H1 (cell line): ENCODE data around the gene LRRC45. TPM values are rescaled to one million over a fixed set of nuclear protein-coding genes. Genes with fewer than 3 reads are reported as not detected.

Experiments used
- CTCF ChIA-PET: fragments of 300-600 bp; sonication (Branson Sonifier 250); formaldehyde crosslinking; loops from one replicate; lab custom pipeline; 2021; ENCODE audit not compliant: partially characterized antibody; lab: Charles Lee
- POLR2A ChIA-PET: fragments of 300-600 bp; sonication (Branson Sonifier 250); formaldehyde crosslinking; loops from one replicate; lab custom pipeline; 2021; ENCODE audit warnings: inconsistent platforms; ENCODE audit not compliant: partially characterized antibody; lab: Charles Lee
- DNase-seq, 2 experiments: peaks; one replicate each; pipeline versions ENCODE4 v3.0.0 to v3.0.0-alpha.2; 2010 to 2022; ENCODE audit warnings: low spot score in 2 of 2, low read depth in 1 of 2, mixed read lengths in 1 of 2
- FAIRE-seq: peaks from 2 replicates; lab custom pipeline; 2011; peaks lifted over from hg19 to GRCh38; lab: Jason Lieb, UNC
- H2AFZ ChIP-seq: 2 replicates; pipeline ENCODE4 v1.8.1; 2012; ENCODE audit warnings: low read length, inconsistent platforms
- H2AK5ac ChIP-seq: 2 replicates; pipeline ENCODE4 v1.6.1; 2013; ENCODE audit warnings: low read depth, low read length
- H2BK120ac ChIP-seq: replicated peaks from 2 replicates; pipeline ENCODE3; 2013; ENCODE audit warnings: low read depth, low read length, inconsistent platforms
- H2BK12ac ChIP-seq: 2 replicates; pipeline ENCODE4 v1.6.1; 2013; ENCODE audit warnings: low read depth, low read length
- H2BK15ac ChIP-seq: 2 replicates; pipeline ENCODE4 v1.6.1; 2013; ENCODE audit warnings: low read length
- H2BK20ac ChIP-seq: 2 replicates; pipeline ENCODE4 v1.6.1; 2013; ENCODE audit warnings: low read length
- H2BK5ac ChIP-seq: 2 replicates; pipeline ENCODE4 v1.6.1; 2013; ENCODE audit warnings: low read depth, low read length
- H3K14ac ChIP-seq: 2 replicates; pipeline ENCODE4 v1.6.1; 2013; ENCODE audit warnings: inconsistent platforms; ENCODE audit not compliant: insufficient read length
- H3K18ac ChIP-seq: 2 replicates; pipeline ENCODE4 v1.6.1; 2013; ENCODE audit warnings: low read length; ENCODE audit errors: extremely low read depth
- H3K23ac ChIP-seq: 2 replicates; pipeline ENCODE4 v1.6.1; 2013; ENCODE audit warnings: inconsistent platforms; ENCODE audit not compliant: insufficient read length
- H3K23me2 ChIP-seq: 2 replicates; pipeline ENCODE4 v1.6.1; 2013; ENCODE audit warnings: low read depth, low read length
- H3K27ac ChIP-seq: 2 replicates; pipeline ENCODE4 v1.6.1; 2011; ENCODE audit warnings: low read depth, low read length, inconsistent platforms
- H3K27me3 ChIP-seq, 4 experiments: replicated peaks in 1 of 4; 1 replicate in 1 of 4; 2 replicates in 3 of 4; pipeline versions ENCODE4 v1.6.1 to v1.8.1; 2011 to 2013; ENCODE audit warnings: low read length in 3 of 4, mild to moderate bottlenecking in 3 of 4, inconsistent platforms in 2 of 4, mixed read lengths in 2 of 4, moderate library complexity in 1 of 4; ENCODE audit not compliant: control insufficient read depth in 3 of 4, insufficient read depth in 3 of 4; ENCODE audit errors: extremely low read depth in 1 of 4
- H3K36me3 ChIP-seq, 4 experiments: 2 replicates each; pipeline versions ENCODE4 v1.6.1 to v1.8.1; 2011 to 2013; ENCODE audit warnings: mild to moderate bottlenecking in 4 of 4, low read length in 3 of 4, moderate library complexity in 2 of 4, control low read depth in 1 of 4, inconsistent platforms in 1 of 4; ENCODE audit not compliant: insufficient read depth in 4 of 4, control insufficient read depth in 2 of 4
- H3K4ac ChIP-seq: replicated peaks from 2 replicates; pipeline ENCODE3; 2013; ENCODE audit warnings: low read length, low read depth, mixed read lengths, inconsistent platforms; ENCODE audit not compliant: insufficient read length
- H3K4me1 ChIP-seq, 4 experiments: replicated peaks in 1 of 4; 1 replicate in 1 of 4; 2 replicates in 3 of 4; pipeline versions ENCODE4 v1.6.1 to v1.8.1; 2011 to 2013; ENCODE audit warnings: low read length in 3 of 4, inconsistent platforms in 2 of 4, mixed read lengths in 1 of 4; ENCODE audit not compliant: insufficient read depth in 4 of 4, control insufficient read depth in 3 of 4
- H3K4me2 ChIP-seq, 2 experiments: 2 replicates each; pipeline versions ENCODE4 v1.6.1 to v1.8.1; 2011 to 2013; ENCODE audit warnings: low read depth in 2 of 2, low read length in 2 of 2, control low read depth in 1 of 2, inconsistent platforms in 1 of 2, mild to moderate bottlenecking in 1 of 2; ENCODE audit not compliant: insufficient read depth in 1 of 2
- H3K4me3 ChIP-seq, 4 experiments: fragments of 200-600, 300-600 bp in 1 of 4; sonication (generic), shearing (Covaris generic), sonication (Bioruptor Twin) in 1 of 4; 2 replicates each; pipeline versions ENCODE4 v1.5.1 to v1.8.1; 2011 to 2016; ENCODE audit warnings: low read length in 4 of 4, low read depth in 3 of 4, control low read depth in 2 of 4, inconsistent platforms in 2 of 4, mild to moderate bottlenecking in 2 of 4, mixed read lengths in 1 of 4, moderate library complexity in 1 of 4; ENCODE audit not compliant: insufficient read depth in 2 of 4; ENCODE audit errors: extremely low read depth in 1 of 4
- H3K56ac ChIP-seq: replicated peaks from 2 replicates; pipeline ENCODE3; 2013; ENCODE audit warnings: low read depth, mild to moderate bottlenecking, mixed read lengths, low read length, inconsistent platforms; ENCODE audit not compliant: insufficient read length
- H3K79me1 ChIP-seq: 2 replicates; pipeline ENCODE4 v1.6.1; 2013; ENCODE audit warnings: low read depth, low read length, control low read depth
- H3K79me2 ChIP-seq, 2 experiments: 2 replicates each; pipeline versions ENCODE4 v1.6.1 to v1.8.1; 2012 to 2013; ENCODE audit warnings: low read length in 2 of 2, mild to moderate bottlenecking in 2 of 2, inconsistent platforms in 1 of 2; ENCODE audit not compliant: insufficient read depth in 2 of 2, control insufficient read depth in 1 of 2
- H3K9ac ChIP-seq, 4 experiments: replicated peaks in 1 of 4; 1 replicate in 1 of 4; 2 replicates in 3 of 4; pipeline versions ENCODE4 v1.6.1 to v1.8.1; 2011 to 2013; ENCODE audit warnings: low read depth in 3 of 4, low read length in 3 of 4, control low read depth in 2 of 4, mild to moderate bottlenecking in 2 of 4, moderate library complexity in 2 of 4, inconsistent platforms in 1 of 4; ENCODE audit errors: extremely low read depth in 1 of 4
- H3K9me3 ChIP-seq, 2 experiments: 2 replicates each; pipeline versions ENCODE4 v1.6.1 to v1.8.1; 2012 to 2013; ENCODE audit warnings: mild to moderate bottlenecking in 2 of 2, moderate library complexity in 2 of 2, control low read depth in 1 of 2, inconsistent platforms in 1 of 2, low read depth in 1 of 2, low read length in 1 of 2, mixed read lengths in 1 of 2; ENCODE audit not compliant: insufficient read depth in 2 of 2
- H4K20me1 ChIP-seq, 2 experiments: replicated peaks in 1 of 2; 2 replicates each; pipeline versions ENCODE3 to v1.8.1; 2011 to 2013; ENCODE audit warnings: inconsistent platforms in 2 of 2, low read length in 2 of 2, mild to moderate bottlenecking in 1 of 2; ENCODE audit not compliant: insufficient read depth in 2 of 2, control insufficient read depth in 1 of 2
- H4K5ac ChIP-seq: 2 replicates; pipeline ENCODE4 v1.6.1; 2013; ENCODE audit warnings: low read length, low read depth, mixed read lengths, inconsistent platforms; ENCODE audit not compliant: insufficient read length
- H4K8ac ChIP-seq: 2 replicates; pipeline ENCODE4 v1.8.0; 2013; ENCODE audit warnings: mild to moderate bottlenecking, moderate library complexity, low read length, inconsistent platforms; ENCODE audit not compliant: insufficient read depth; ENCODE audit errors: extremely low read depth
- H4K91ac ChIP-seq: replicated peaks from 2 replicates; pipeline ENCODE3; 2013; ENCODE audit warnings: low read length, mixed read lengths, inconsistent platforms; ENCODE audit not compliant: insufficient read length
- ASH2L ChIP-seq: fragments of 200-600, 300-600 bp; sonication (generic); IDR thresholded peaks from one replicate; pipeline ENCODE4 v1.7.1; 2017; ENCODE audit warnings: low read length
- BACH1 ChIP-seq: IDR thresholded peaks from 2 replicates; pipeline ENCODE4 v1.6.1; 2012; ENCODE audit warnings: low read length, improper control_type of control experiment
- BCL11A ChIP-seq, 2 experiments: IDR thresholded peaks; one replicate each; pipeline ENCODE4 v1.6.1; 2011; ENCODE audit warnings: low read depth in 2 of 2, low read length in 2 of 2, mild to moderate bottlenecking in 2 of 2
- EZH2 ChIP-seq: fragments of 200-600 bp; sonication (generic); IDR thresholded peaks from 2 replicates; pipeline ENCODE4 v1.7.1; 2012; ENCODE audit warnings: low read depth, mild to moderate bottlenecking, moderate library complexity, low read length, inconsistent platforms; ENCODE audit not compliant: severe bottlenecking
- GTF2F1 ChIP-seq: IDR thresholded peaks from 2 replicates; pipeline ENCODE4 v1.6.1; 2012; ENCODE audit warnings: low read depth, low read length, improper control_type of control experiment, borderline replicate concordance
- HDAC2 ChIP-seq, 2 experiments: fragments of 300-600 bp in 1 of 2; sonication (generic) in 1 of 2; IDR thresholded peaks; 2 replicates each; pipeline ENCODE4 v1.6.1; 2011 to 2012; ENCODE audit warnings: low read depth in 2 of 2, low read length in 2 of 2, mild to moderate bottlenecking in 2 of 2, moderate library complexity in 2 of 2, borderline replicate concordance in 1 of 2, inconsistent platforms in 1 of 2
- MAX ChIP-seq: IDR thresholded peaks from 2 replicates; pipeline ENCODE4 v1.6.1; 2012; ENCODE audit warnings: inconsistent platforms
- POLR2A ChIP-seq, 2 experiments: IDR thresholded peaks; 1 replicate in 1 of 2; 2 replicates in 1 of 2; pipeline ENCODE4 v1.6.1; 2011; ENCODE audit warnings: low read depth in 2 of 2, low read length in 2 of 2, mild to moderate bottlenecking in 2 of 2; ENCODE audit errors: control extremely low read depth in 1 of 2
- POLR2AphosphoS5 ChIP-seq: IDR thresholded peaks from 2 replicates; pipeline ENCODE4 v1.6.1; 2011; ENCODE audit warnings: low read depth, low read length
- RAD21 ChIP-seq, 2 experiments: IDR thresholded peaks in 1 of 2; conservative IDR thresholded peaks in 1 of 2; 2 replicates each; pipeline ENCODE4 v1.6.1; 2011; ENCODE audit warnings: low read depth in 2 of 2, low read length in 2 of 2, improper control_type of control experiment in 1 of 2, inconsistent platforms in 1 of 2, mild to moderate bottlenecking in 1 of 2, moderate library complexity in 1 of 2
- SIX5 ChIP-seq: IDR thresholded peaks from 2 replicates; pipeline ENCODE4 v1.6.1; 2011; ENCODE audit warnings: mild to moderate bottlenecking, low read depth, low read length
- TAF1 ChIP-seq: IDR thresholded peaks from 2 replicates; pipeline ENCODE4 v1.6.1; 2011; ENCODE audit warnings: mild to moderate bottlenecking, low read depth, low read length
- YY1 ChIP-seq: IDR thresholded peaks from 2 replicates; pipeline ENCODE4 v1.6.1; 2011; ENCODE audit warnings: low read depth, mild to moderate bottlenecking, low read length
- ZNF274 ChIP-seq: IDR thresholded peaks from 2 replicates; pipeline ENCODE4 v1.7.0; 2012; ENCODE audit warnings: low read length, borderline replicate concordance; ENCODE audit errors: extremely low read depth
- WGBS, 2 experiments: shearing (Covaris generic) in 1 of 2; methylation state at CpG; one replicate each; pipeline versions ENCODE4 v1.1.6 to v1.1.7; 2013 to 2015; ENCODE audit warnings: low lambda C conversion rate in 2 of 2, mixed read lengths in 2 of 2, inconsistent platforms in 1 of 2, low coverage in 1 of 2, missing lambda C conversion rate in 1 of 2; ENCODE audit not compliant: insufficient replicate concordance in 2 of 2, insufficient coverage in 1 of 2, insufficient read length in 1 of 2; ENCODE audit errors: extremely low coverage in 1 of 2, missing lambda C conversion rate in 1 of 2; 5-methylcytosine and 5-hydroxymethylcytosine counted together
- polyA plus RNA-seq, 7 experiments: library from polyadenylated mRNA; depleted of rRNA in 3 of 7; stranded (reverse) in 5 of 7; unstranded in 2 of 7; fragments of >200 nt in 5 of 7; fragments of 200-250 nt in 2 of 7; gene quantifications; 1 replicate in 5 of 7; 2 replicates in 1 of 7; 4 replicates in 1 of 7; pipeline versions ENCODE4 v1.2.1 to v1.2.3, GENCODE V29; 2011 to 2013; ENCODE audit warnings: missing spikeins in 2 of 7, mixed read lengths in 2 of 7
- total RNA-seq: library from RNA; stranded (reverse); fragmentation: NEBNext Ultra II Directional; extraction: Animal tissue kit (Norgen Biotek cat#: 25700); gene quantifications from 2 replicates; pipeline ENCODE4 v1.2.1, GENCODE V29; 2021

Gene LRRC45
- total and polyA plus RNA-seq, 2 of the 8 experiments (the other 6 are each of a cell fraction or from before 2014, with no cell fraction given): 11.5 to 29.0 TPM

- WGBS, 2 experiments: 96% methylated on average over 22 of the region's 22 CpGs; no CpG with 5 or more reads in 1 of the 2 experiments
- no peaks in the 10 kb centered on the region; a peak in 1 of 7 replicates for H3K4me1 ChIP-seq
- no peaks in the 10 kb centered on the region; a peak in 2 of 8 replicates for H3K36me3 ChIP-seq
- H3K4ac ChIP-seq: no peak overlapping the region
- POLR2A ChIA-PET: interaction anchor here (0.8 to 1.7 kb wide), 4 partner anchors 9 to 308 kb away, joined by 3 to 4 read pairs (median 4); partner anchors contain the start of gene CENPX
- no peaks in the 10 kb centered on the region for H3K79me2 ChIP-seq
- no peaks in the 10 kb centered on the region; the same call in 1 of the 2 replicates for H3K79me1 ChIP-seq
- no peak overlapping the region for H3K56ac ChIP-seq
- H3K18ac ChIP-seq: no peak overlapping the region
- no peak overlapping the region for H2BK20ac ChIP-seq
- H4K20me1 ChIP-seq: peaks cover 3 to 8% of the 10 kb centered on the region in 2 experiments
- H4K5ac ChIP-seq: no peak overlapping the region
- H4K91ac ChIP-seq: no peak overlapping the region
- H3K23me2 ChIP-seq: no peaks in the 10 kb centered on the region
- H2BK15ac ChIP-seq: no peak overlapping the region
- FAIRE-seq (no peak), DNase-seq (no peak)
- no peak overlapping the region; the same call in 1 of the 2 replicates for H4K8ac ChIP-seq
- H3K4me2 ChIP-seq: no peak overlapping the region
- no peak overlapping the region for H3K23ac ChIP-seq
- no peak overlapping the region for H2BK120ac ChIP-seq
- no peak overlapping the region for H2AK5ac ChIP-seq
- CTCF ChIA-PET: interaction anchor here (0.9 to 1.8 kb wide), 4 partner anchors 9 to 54 kb away, joined by 3 to 7 read pairs (median 6); no protein-coding TSS in a partner anchor
- no peak overlapping the region for H2AFZ ChIP-seq
- H3K4me3 ChIP-seq: no peak overlapping the region
- H2BK5ac ChIP-seq: no peak overlapping the region
- no peak overlapping the region for H3K27ac ChIP-seq
- no peaks in the 10 kb centered on the region for H3K9me3 ChIP-seq
- no peaks in the 10 kb centered on the region for H3K27me3 ChIP-seq
- H3K9ac ChIP-seq: no peak overlapping the region
- H2BK12ac ChIP-seq: no peak overlapping the region
- H3K14ac ChIP-seq: no peak overlapping the region
- no peak for TF ChIP-seq MAX
- TF ChIP-seq GTF2F1: no peak
- TF ChIP-seq HDAC2 (IDR thresholded peaks at IDR 0.05; ENCODE audit: borderline replicate concordance in 1 of 2, low read depth in 2 of 2, low read length in 2 of 2): no peak
- no peak for TF ChIP-seq SIX5
- no peak for TF ChIP-seq POLR2A (IDR thresholded peaks at IDR 0.05; ENCODE audit: control extremely low read depth in 1 of 2, low read depth in 2 of 2, low read length in 2 of 2)
- TF ChIP-seq BCL11A (IDR thresholded peaks at IDR 0.05; ENCODE audit: low read depth in 2 of 2, low read length in 2 of 2): no peak
- no peak for TF ChIP-seq ASH2L
- no peak for TF ChIP-seq RAD21 (IDR thresholded peaks at IDR 0.05 in 1 of 2, conservative IDR thresholded peaks at IDR 0.05 in 1 of 2; ENCODE audit: low read depth in 2 of 2, low read length in 2 of 2)
- TF ChIP-seq ZNF274: no peak
- no peak for TF ChIP-seq BACH1
- TF ChIP-seq TAF1: no peak
- TF ChIP-seq POLR2AphosphoS5: no peak
- TF ChIP-seq EZH2: no peak
- no peak for TF ChIP-seq YY1
Observed at GRCh38 chr17:82013341-82013740, 9.8 kb upstream of the LRRC45 start.
